A549 (cell line): ENCODE results near the gene MAG. TPM values are rescaled to one million over a fixed set of nuclear protein-coding genes. Genes with fewer than 3 reads are reported as not detected.

ENCODE experiments used
- ATAC-seq, 2 experiments: fragments of 200-7000 bp in 1 of 2; fragments of >200 bp in 1 of 2; cut with Nextera tagmentation in 1 of 2; cut with Tn5 transposase in 1 of 2; 3 replicates each; pipeline versions ENCODE4 v1.8.0 to v1.9.1; 2018 to 2020; ENCODE audit warnings: mild to moderate bottlenecking in 1 of 2, moderate library complexity in 1 of 2
- CTCF ChIA-PET: fragments of 300-600 bp; sonication (Branson Sonifier 250); formaldehyde crosslinking; extraction: SDS; loops from one replicate; lab custom pipeline; 2021; ENCODE audit warnings: antibody characterized with exemption, inconsistent platforms; lab: Yijun Ruan, JAX
- POLR2A ChIA-PET: fragments of 350-600 bp; formaldehyde crosslinking; extraction: SDS; loops from one replicate; lab custom pipeline; 2021; ENCODE audit warnings: antibody characterized with exemption, inconsistent platforms; lab: Yijun Ruan, JAX
- DNase-seq, 2 experiments: peaks; one replicate each; pipeline versions ENCODE4 v3.0.0 to v3.0.0-alpha.2; 2011 to 2016; ENCODE audit warnings: low read depth in 1 of 2, low spot score in 1 of 2
- FAIRE-seq: peaks from 2 replicates; lab custom pipeline; 2011; peaks lifted over from hg19 to GRCh38; lab: Jason Lieb, UNC
- H3K27ac ChIP-seq, 2 experiments: fragments of >200 bp; sonication (Bioruptor Twin); formaldehyde crosslinking; 3 replicates each; pipeline ENCODE4 v1.5.1; 2016 to 2017
- H3K4me1 ChIP-seq: fragments of >200 bp; sonication (Bioruptor Twin); formaldehyde crosslinking; 3 replicates; pipeline ENCODE4 v1.6.1; 2016
- H3K4me2 ChIP-seq: fragments of >200 bp; sonication (Bioruptor Twin); formaldehyde crosslinking; 3 replicates; pipeline ENCODE4 v1.6.1; 2016
- H3K4me3 ChIP-seq: fragments of >200 bp; sonication (Bioruptor Twin); formaldehyde crosslinking; 3 replicates; pipeline ENCODE4 v1.5.1; 2016
- H3K9me3 ChIP-seq: fragments of >200 bp; sonication (Bioruptor Twin); formaldehyde crosslinking; 3 replicates; pipeline ENCODE4 v1.6.1; 2016
- BCL3 ChIP-seq: fragments of >200 bp; sonication (Bioruptor Twin); formaldehyde crosslinking; IDR thresholded peaks from 3 replicates; pipeline ENCODE4 v1.6.1; 2016
- BHLHE40 ChIP-seq: IDR thresholded peaks from 2 replicates; pipeline ENCODE4 v1.6.1; 2012; ENCODE audit warnings: low read depth, low read length, inconsistent platforms
- CBX8 ChIP-seq: fragments of 200-600 bp; sonication (generic); IDR thresholded peaks from 2 replicates; pipeline ENCODE4 v1.6.1; 2016
- CEBPB ChIP-seq, 2 experiments: fragments of >200 bp in 1 of 2; sonication (Bioruptor Twin) in 1 of 2; formaldehyde crosslinking in 1 of 2; IDR thresholded peaks; 2 replicates each; pipeline ENCODE4 v1.6.1; 2012 to 2016
- CHD2 ChIP-seq: fragments of 150-350 bp; IDR thresholded peaks from 2 replicates; pipeline ENCODE4 v1.6.1; 2014; ENCODE audit warnings: low read length; ENCODE audit not compliant: partially characterized antibody
- E2F6 ChIP-seq: IDR thresholded peaks from 2 replicates; pipeline ENCODE4 v1.6.1; 2012; ENCODE audit warnings: low read depth, borderline replicate concordance
- HDAC2 ChIP-seq: fragments of 200-600 bp; sonication (generic); IDR thresholded peaks from 2 replicates; pipeline ENCODE4 v1.6.1; 2016
- HES2 ChIP-seq: fragments of >200 bp; sonication (Bioruptor Twin); formaldehyde crosslinking; IDR thresholded peaks from 2 replicates; pipeline ENCODE4 v1.6.1; 2016
- HMGXB4 ChIP-seq: fragments of 250-450 bp; sonication (Bioruptor Pico); IDR thresholded peaks from 2 replicates; pipeline ENCODE4 v1.5.0; 2021; ENCODE audit warnings: mild to moderate bottlenecking, moderate library complexity, borderline replicate concordance
- HOXA7 ChIP-seq: fragments of 250-450 bp; sonication (Bioruptor Pico); IDR thresholded peaks from 2 replicates; pipeline ENCODE4 v1.5.0; 2020; ENCODE audit warnings: mild to moderate bottlenecking, moderate library complexity
- JUN ChIP-seq, 2 experiments: fragments of >200 bp; sonication (Bioruptor Twin); formaldehyde crosslinking; IDR thresholded peaks; 2 replicates in 1 of 2; 3 replicates in 1 of 2; pipeline ENCODE4 v1.6.1; 2016 to 2017
- JUNB ChIP-seq: fragments of >200 bp; sonication (Bioruptor Twin); formaldehyde crosslinking; IDR thresholded peaks from 2 replicates; pipeline ENCODE4 v1.6.1; 2016
- KDM1A ChIP-seq: fragments of 200-600 bp; sonication (generic); IDR thresholded peaks from 2 replicates; pipeline ENCODE4 v1.6.1; 2016; ENCODE audit warnings: low read depth, mild to moderate bottlenecking
- MAX ChIP-seq: IDR thresholded peaks from 2 replicates; pipeline ENCODE4 v1.6.1; 2012
- MAZ ChIP-seq: fragments of 150-350 bp; IDR thresholded peaks from 2 replicates; pipeline ENCODE4 v1.6.1; 2014; ENCODE audit warnings: antibody characterized with exemption, low read depth, low read length, borderline replicate concordance
- MYC ChIP-seq: IDR thresholded peaks from 2 replicates; pipeline ENCODE4 v1.6.1; 2012; ENCODE audit warnings: mild to moderate bottlenecking, inconsistent platforms, low read length, improper control_type of control experiment, borderline replicate concordance
- NFE2L2 ChIP-seq: fragments of 150-350 bp; conservative IDR thresholded peaks from 2 replicates; pipeline ENCODE4 v1.6.1; 2014; ENCODE audit warnings: low read length
- PHF8 ChIP-seq: fragments of 200-600 bp; sonication (generic); IDR thresholded peaks from 2 replicates; pipeline ENCODE4 v1.6.1; 2016; ENCODE audit warnings: low read depth, mild to moderate bottlenecking, antibody characterized with exemption, moderate library complexity, borderline replicate concordance
- TP53 ChIP-seq: fragments of 250-450 bp; sonication (Bioruptor Pico); IDR thresholded peaks from 2 replicates; pipeline ENCODE4 v1.5.0; 2021; ENCODE audit warnings: mild to moderate bottlenecking, moderate library complexity
- USF2 ChIP-seq: fragments of 450-650 bp; IDR thresholded peaks from 2 replicates; pipeline ENCODE4 v1.6.1; 2014; ENCODE audit warnings: antibody characterized with exemption
- ZC3H11A ChIP-seq: fragments of 450-650 bp; IDR thresholded peaks from 2 replicates; pipeline ENCODE4 v1.6.1; 2014; ENCODE audit warnings: antibody characterized with exemption, mild to moderate bottlenecking
- ZFP36 ChIP-seq: fragments of 450-650 bp; IDR thresholded peaks from 2 replicates; pipeline ENCODE4 v1.6.1; 2014; ENCODE audit warnings: borderline replicate concordance; ENCODE audit not compliant: partially characterized antibody
- WGBS: methylation state at CpG from one replicate; pipeline ENCODE4 v1.1.6; 2017; ENCODE audit errors: missing lambda C conversion rate; 5-methylcytosine and 5-hydroxymethylcytosine counted together
- polyA plus RNA-seq, 4 experiments: library from polyadenylated mRNA; depleted of rRNA in 3 of 4; stranded (reverse); fragments of >200 nt; fragmentation: RNase III in 1 of 4; extraction: RNeasy Plus Mini Kit Qiagen cat#74134 plus additional on column Dnase treatment in 1 of 4; gene quantifications; 2 replicates in 3 of 4; 3 replicates in 1 of 4; pipeline ENCODE4 v1.2.3, GENCODE V29; 2011 to 2017

Gene MAG
- polyA plus RNA-seq, 2 of the 4 experiments (the other 2 are of a cell fraction), result not detected

- ChIA-PET POLR2A (no interaction called here), CTCF (interaction anchor here (0.7 to 6.8 kb wide), 6 partner anchors 12 to 282 kb away, joined by 3 to 81 read pairs (median 4); no protein-coding TSS in a partner anchor)
- FAIRE-seq, result no peak
- 62% methylated on average over 25 of the region's 25 CpGs for WGBS
- no peaks in the 10 kb centered on the region for H3K9me3 ChIP-seq
- no peaks in the 10 kb centered on the region for H3K4me1 ChIP-seq
- TF ChIP-seq MAX, result no peak
- no peak for TF ChIP-seq PHF8
- TF ChIP-seq NFE2L2, result no peak
- no peak for TF ChIP-seq USF2
- TF ChIP-seq MYC, result no peak
- no peak for TF ChIP-seq CEBPB (IDR thresholded peaks at IDR 0.05)
- TF ChIP-seq CBX8, result no peak
- no peak for TF ChIP-seq BHLHE40
- no peak for TF ChIP-seq HOXA7 (CRISPR knock-in tag)
- TF ChIP-seq MAZ, result no peak
- no peak for TF ChIP-seq JUN (IDR thresholded peaks at IDR 0.05)
- TF ChIP-seq BCL3, result no peak
- TF ChIP-seq ZC3H11A, result no peak
- no peak for TF ChIP-seq TP53 (CRISPR knock-in tag)
- no peak for TF ChIP-seq ZFP36
- no peak for TF ChIP-seq HES2
- TF ChIP-seq JUNB, result no peak
- ATAC-seq, result no peak
- no peak overlapping the region for H3K4me3 ChIP-seq
- no peak for DNase-seq
- H3K4me2 ChIP-seq, result no peak overlapping the region
- H3K27ac ChIP-seq, result no peak overlapping the region
Measured at GRCh38 chr19:35337097-35337983, 45.4 kb downstream of the MAG start.

- no peaks in the 10 kb centered on the region for H3K9me3 ChIP-seq
- no peak overlapping the region for H3K27ac ChIP-seq
- ChIA-PET POLR2A (no interaction called here), CTCF (interaction anchor here (0.7 to 6.8 kb wide), 5 partner anchors 13 to 281 kb away, joined by 3 to 81 read pairs (median 4); no protein-coding TSS in a partner anchor)
- no peak overlapping the region for H3K4me2 ChIP-seq
- TF ChIP-seq HDAC2, result no peak
- no peak for TF ChIP-seq E2F6
- TF ChIP-seq CHD2, result no peak
- no peak for TF ChIP-seq CEBPB (IDR thresholded peaks at IDR 0.05)
- no peak for TF ChIP-seq BHLHE40
- TF ChIP-seq HMGXB4, result no peak
- no peak for TF ChIP-seq KDM1A
- TF ChIP-seq ZFP36, result no peak
- TF ChIP-seq MYC, result no peak
- ATAC-seq (no peak), FAIRE-seq (no peak), DNase-seq (no peak)
- WGBS, result 34% methylated on average over 13 of the region's 13 CpGs
- H3K4me3 ChIP-seq, result no peak overlapping the region
- no peaks in the 10 kb centered on the region for H3K4me1 ChIP-seq
Measured at GRCh38 chr19:35337984-35338296, 46.0 kb downstream of the MAG start.
